HCT116 (cell line): ENCODE data around the gene RGS18.

Source experiments
- CTCF ChIP-seq, 3 experiments: fragments of 200-600 bp in 1 of 3; sonication (generic) in 1 of 3; IDR thresholded peaks in 2 of 3; conservative IDR thresholded peaks in 1 of 3; 2 replicates each; pipeline ENCODE4 v1.5.1; 2012 to 2017; ENCODE audit warnings: low read depth in 2 of 3, low read length in 2 of 3, antibody characterized with exemption in 1 of 3, borderline replicate concordance in 1 of 3, control low read depth in 1 of 3, mild to moderate bottlenecking in 1 of 3, mixed read lengths in 1 of 3, mixed run types in 1 of 3, moderate library complexity in 1 of 3; ENCODE audit not compliant: insufficient read depth in 1 of 3
- EZH2 ChIP-seq: fragments of 200-600 bp; sonication (generic); IDR thresholded peaks from 2 replicates; pipeline ENCODE4 v1.6.1; 2017; ENCODE audit warnings: antibody characterized with exemption, mixed run types
- FOSL1 ChIP-seq: IDR thresholded peaks from 2 replicates; pipeline ENCODE4 v1.6.1; 2012; ENCODE audit warnings: low read depth
- POLR2A ChIP-seq: IDR thresholded peaks from 2 replicates; pipeline ENCODE4 v1.7.0; 2011; ENCODE audit warnings: borderline replicate concordance; ENCODE audit not compliant: insufficient read depth, insufficient read length; ENCODE audit errors: extremely low read depth
- POLR2AphosphoS5 ChIP-seq: IDR thresholded peaks from 2 replicates; pipeline ENCODE4 v1.6.1; 2011; ENCODE audit warnings: mild to moderate bottlenecking, low read depth, low read length, moderate library complexity
- RAD21 ChIP-seq: IDR thresholded peaks from 2 replicates; pipeline ENCODE4 v1.6.1; 2012; ENCODE audit warnings: low read depth, mild to moderate bottlenecking
- REST ChIP-seq: IDR thresholded peaks from 2 replicates; pipeline ENCODE4 v1.6.1; 2012; ENCODE audit warnings: low read depth
- YY1 ChIP-seq: IDR thresholded peaks from 2 replicates; pipeline ENCODE4 v1.6.1; 2011; ENCODE audit warnings: low read length, low read depth, moderate library complexity, mild to moderate bottlenecking; ENCODE audit not compliant: insufficient replicate concordance; ENCODE audit errors: extremely low read depth
- ZBTB33 ChIP-seq: IDR thresholded peaks from 2 replicates; pipeline ENCODE4 v1.6.1; 2011; ENCODE audit warnings: mild to moderate bottlenecking, low read length, moderate library complexity; ENCODE audit not compliant: insufficient replicate concordance; ENCODE audit errors: extremely low read depth
- ZNF274 ChIP-seq: fragments of 200-500 bp; sonication (Bioruptor generic); IDR thresholded peaks from 2 replicates; pipeline ENCODE4 v1.6.1; 2014; ENCODE audit warnings: mild to moderate bottlenecking, low read depth, low read length, inconsistent platforms

- TF ChIP-seq CTCF (IDR thresholded peaks at IDR 0.05 in 2 of 3, conservative IDR thresholded peaks at IDR 0.05 in 1 of 3; ENCODE audit: borderline replicate concordance in 1 of 3, insufficient read depth in 1 of 3, low read depth in 2 of 3, low read length in 2 of 3), result no peak
- TF ChIP-seq ZBTB33, result no peak
- no peak for TF ChIP-seq RAD21
- TF ChIP-seq YY1, result no peak
- TF ChIP-seq POLR2AphosphoS5, result no peak
- no peak for TF ChIP-seq ZNF274
- TF ChIP-seq POLR2A, result no peak
- no peak for TF ChIP-seq EZH2
- no peak for TF ChIP-seq FOSL1
- TF ChIP-seq REST, result no peak
Measured at GRCh38 chr1:192175971-192176370, 17.7 kb downstream of the RGS18 start.
